IMR-90 (cell line): ENCODE data around the gene ATXN1.

Experiments
- BHLHE40 ChIP-seq: fragments of 150-350 bp; IDR thresholded peaks from 2 replicates; pipeline ENCODE4 v1.6.1; 2016; ENCODE audit warnings: mild to moderate bottlenecking, low read depth, low read length
- CHD1 ChIP-seq: IDR thresholded peaks from 2 replicates; pipeline ENCODE4 v1.6.1; 2012; ENCODE audit warnings: low read depth, low read length, improper control_type of control experiment
- CTCF ChIP-seq: conservative IDR thresholded peaks from 2 replicates; pipeline ENCODE4 v1.5.1; 2012; ENCODE audit warnings: mild to moderate bottlenecking, low read depth, low read length, improper control_type of control experiment
- ELK1 ChIP-seq: fragments of 150-350 bp; IDR thresholded peaks from 2 replicates; pipeline ENCODE4 v1.6.1; 2016; ENCODE audit warnings: low read depth, mild to moderate bottlenecking, low read length, moderate library complexity, borderline replicate concordance
- MAFK ChIP-seq: IDR thresholded peaks from 2 replicates; pipeline ENCODE4 v1.6.1; 2012; ENCODE audit warnings: low read depth, low read length, improper control_type of control experiment
- MAZ ChIP-seq: IDR thresholded peaks from 2 replicates; pipeline ENCODE4 v1.6.1; 2012; ENCODE audit warnings: low read depth, mild to moderate bottlenecking, low read length, improper control_type of control experiment, moderate library complexity, borderline replicate concordance
- MXI1 ChIP-seq: IDR thresholded peaks from 2 replicates; pipeline ENCODE4 v1.6.1; 2012; ENCODE audit warnings: low read depth, mild to moderate bottlenecking, low read length, moderate library complexity, borderline replicate concordance
- NFE2L2 ChIP-seq: fragments of 150-350 bp; IDR thresholded peaks from 2 replicates; pipeline ENCODE4 v1.6.1; 2016; ENCODE audit warnings: low read depth, mild to moderate bottlenecking, low read length
- POLR2A ChIP-seq: IDR thresholded peaks from 2 replicates; pipeline ENCODE4 v1.6.1; 2012; ENCODE audit warnings: mild to moderate bottlenecking, low read depth, low read length
- RAD21 ChIP-seq: IDR thresholded peaks from 2 replicates; pipeline ENCODE4 v1.6.1; 2012; ENCODE audit warnings: low read length, improper control_type of control experiment
- RFX5 ChIP-seq: IDR thresholded peaks from 2 replicates; pipeline ENCODE4 v1.8.0; 2012; ENCODE audit warnings: low read depth, mild to moderate bottlenecking, low read length, moderate library complexity
- USF2 ChIP-seq: fragments of 150-350 bp; IDR thresholded peaks from 2 replicates; pipeline ENCODE4 v1.6.1; 2017; ENCODE audit warnings: mild to moderate bottlenecking, antibody characterized with exemption, low read length, low read depth

- TF ChIP-seq CTCF: no peak
- TF ChIP-seq POLR2A: no peak
- TF ChIP-seq USF2: no peak
- no peak for TF ChIP-seq RAD21
- TF ChIP-seq ELK1: no peak
- no peak for TF ChIP-seq MAFK
- no peak for TF ChIP-seq CHD1
- TF ChIP-seq MAZ: no peak
- no peak for TF ChIP-seq RFX5
- no peak for TF ChIP-seq NFE2L2
- TF ChIP-seq MXI1: no peak
- no peak for TF ChIP-seq BHLHE40
Measured at GRCh38 chr6:16339265-16339587, 422.0 kb downstream of the ATXN1 start.
